ENCODE measurements around the gene IRF7. TPM values are rescaled to one million over a fixed set of nuclear protein-coding genes. Genes with fewer than 3 reads are reported as not detected.
A peak's percentile ranks its signal among the peaks of the same experiment; 100 is the strongest.

IRF7 gene
- total RNA-seq, 1 experiment from 2014 or later: 8.8 TPM

GRCh38 chr11:565921-566509 lies 49.7 kb downstream of the IRF7 start:
- ChIA-PET POLR2A (ENCODE audit: low non-redundant PET) (no interaction called here), CTCF (no interaction called here)
- no peak overlapping the region for H3K27ac ChIP-seq (ENCODE audit: low read depth, low read length, poor library complexity, severe bottlenecking)
- H3K4me3 ChIP-seq (ENCODE audit: low read depth, low read length, poor library complexity, severe bottlenecking): no peak overlapping the region
- TF ChIP-seq CTCF (conservative IDR thresholded peaks at IDR 0.05; ENCODE audit: low read depth, low read length) (no peak), EZH2 (IDR thresholded peaks at IDR 0.05; ENCODE audit: borderline replicate concordance, low read depth, low read length, poor library complexity, severe bottlenecking) (no peak)
- no TSS peak for BruUV-seq (replicated peaks)
- no peaks in the 10 kb centered on the region for H3K9me3 ChIP-seq (ENCODE audit: low read depth, low read length, poor library complexity, severe bottlenecking)
- no peaks in the 10 kb centered on the region for H3K36me3 ChIP-seq (ENCODE audit: insufficient read depth, low read length, poor library complexity, severe bottlenecking)
- peaks cover 3% of the 10 kb centered on the region for H3K4me1 ChIP-seq (ENCODE audit: insufficient read depth, low read length, poor library complexity, severe bottlenecking)
- H3K27me3 ChIP-seq (replicated peaks; ENCODE audit: insufficient read depth, low read depth, low read length, poor library complexity): no peaks in the 10 kb centered on the region
- DNase-seq (ENCODE audit: low spot score): no peak
- intact Hi-C loops (cut with micrococcal nuclease; ENCODE audit: unreplicated experiment): no loop called here

DNA sequence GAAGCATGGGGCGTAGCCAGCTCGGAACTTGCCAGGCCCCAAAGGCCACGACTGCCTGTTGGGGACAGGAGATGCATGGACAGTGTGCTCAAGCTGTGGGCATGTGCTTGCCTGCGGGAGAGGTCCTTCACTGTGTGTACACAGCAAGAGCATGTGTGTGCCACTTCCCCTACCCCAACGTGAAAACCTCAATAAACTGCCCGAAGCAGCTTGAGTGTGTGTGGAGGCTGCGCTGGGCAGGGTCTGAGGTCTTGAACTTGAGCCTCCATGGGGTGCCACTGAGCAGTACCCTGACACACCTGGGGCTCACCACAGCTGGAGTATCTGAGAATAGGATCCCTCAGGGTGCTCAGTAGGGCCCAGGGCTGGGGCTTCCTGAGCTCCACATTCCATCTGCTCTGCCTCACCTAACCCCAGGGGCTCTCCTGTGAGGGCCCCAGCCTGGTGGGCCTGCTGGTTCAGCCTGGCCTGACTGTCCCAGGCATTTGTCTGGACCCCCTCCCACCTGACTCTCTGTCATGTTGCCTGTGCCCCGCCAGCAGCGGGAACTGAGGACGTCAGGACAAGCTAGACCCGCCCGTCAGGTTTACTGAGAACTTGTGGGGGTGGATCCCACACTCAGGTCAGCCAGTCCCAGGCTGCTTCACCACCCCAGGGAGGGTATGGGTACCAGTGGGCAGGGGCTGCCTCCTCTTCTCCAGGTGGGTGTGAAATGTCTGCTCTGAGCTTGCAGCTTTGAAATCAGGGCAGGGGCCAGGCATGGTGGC lies 51.8 kb downstream of the IRF7 start:
- no peaks in the 10 kb centered on the region for H3K36me3 ChIP-seq (ENCODE audit: insufficient read depth, low read length, poor library complexity, severe bottlenecking)
- BruUV-seq (replicated peaks): no TSS peak
- no peak overlapping the region for H3K4me3 ChIP-seq (ENCODE audit: low read depth, low read length, poor library complexity, severe bottlenecking)
- POLR2A ChIA-PET (ENCODE audit: low non-redundant PET): interaction anchor here (0.5 kb wide), 1 partner anchor 27 kb away, joined by 10 read pairs; no protein-coding TSS in a partner anchor
- no peak overlapping the region for H3K27ac ChIP-seq (ENCODE audit: low read depth, low read length, poor library complexity, severe bottlenecking)
- H3K4me1 ChIP-seq (ENCODE audit: insufficient read depth, low read length, poor library complexity, severe bottlenecking): peaks cover 9% of the 10 kb centered on the region
- intact Hi-C loops (cut with micrococcal nuclease; ENCODE audit: unreplicated experiment): no loop called here
- H3K27me3 ChIP-seq (replicated peaks; ENCODE audit: insufficient read depth, low read depth, low read length, poor library complexity): no peaks in the 10 kb centered on the region
- TF ChIP-seq EZH2 (IDR thresholded peaks at IDR 0.05; ENCODE audit: borderline replicate concordance, low read depth, low read length, poor library complexity, severe bottlenecking) (no peak), CTCF (conservative IDR thresholded peaks at IDR 0.05; ENCODE audit: low read depth, low read length) (no peak)
- no peak for DNase-seq (ENCODE audit: low spot score)
- CTCF ChIA-PET: no interaction called here
- H3K9me3 ChIP-seq (ENCODE audit: low read depth, low read length, poor library complexity, severe bottlenecking): no peaks in the 10 kb centered on the region

DNA sequence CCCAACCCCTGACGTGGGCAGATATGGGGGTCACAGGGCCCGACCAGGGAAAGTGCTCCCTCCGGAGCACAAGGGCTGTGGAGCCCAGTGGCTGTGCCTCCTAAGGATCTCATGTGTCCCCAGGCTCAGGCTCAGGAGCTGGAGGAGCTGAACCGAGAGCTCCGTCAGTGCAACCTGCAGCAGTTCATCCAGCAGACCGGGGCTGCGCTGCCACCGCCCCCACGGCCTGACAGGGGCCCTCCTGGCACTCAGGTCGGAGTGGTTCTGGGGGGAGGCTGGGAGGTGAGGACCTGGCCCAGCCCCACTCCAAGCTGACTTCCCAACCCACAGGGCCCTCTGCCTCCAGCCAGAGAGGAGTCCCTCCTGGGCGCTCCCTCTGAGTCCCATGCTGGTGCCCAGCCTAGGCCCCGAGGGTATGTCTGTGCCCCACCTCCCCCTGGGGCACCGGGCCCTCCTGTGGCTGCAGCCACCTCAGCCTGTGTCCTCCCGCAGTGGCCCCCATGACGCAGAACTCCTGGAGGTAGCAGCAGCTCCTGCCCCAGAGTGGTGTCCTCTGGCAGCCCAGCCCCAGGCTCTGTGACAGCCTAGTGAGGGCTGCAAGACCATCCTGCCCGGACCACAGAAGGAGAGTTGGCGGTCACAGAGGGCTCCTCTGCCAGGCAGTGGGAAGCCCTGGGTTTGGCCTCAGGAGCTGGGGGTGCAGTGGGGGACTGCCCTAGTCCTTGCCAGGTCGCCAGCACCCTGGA lies 52.5 kb downstream of the IRF7 start:
- H3K4me1 ChIP-seq (ENCODE audit: insufficient read depth, low read length, poor library complexity, severe bottlenecking): peaks cover 9% of the 10 kb centered on the region
- CTCF ChIA-PET: no interaction called here
- no peaks in the 10 kb centered on the region for H3K9me3 ChIP-seq (ENCODE audit: low read depth, low read length, poor library complexity, severe bottlenecking)
- no peaks in the 10 kb centered on the region for H3K36me3 ChIP-seq (ENCODE audit: insufficient read depth, low read length, poor library complexity, severe bottlenecking)
- no peaks in the 10 kb centered on the region for H3K27me3 ChIP-seq (replicated peaks; ENCODE audit: insufficient read depth, low read depth, low read length, poor library complexity)
- no TSS peak for BruUV-seq (replicated peaks)
- TF ChIP-seq EZH2 (IDR thresholded peaks at IDR 0.05; ENCODE audit: borderline replicate concordance, low read depth, low read length, poor library complexity, severe bottlenecking) (no peak), CTCF (conservative IDR thresholded peaks at IDR 0.05; ENCODE audit: low read depth, low read length) (no peak)
- no peak overlapping the region for H3K27ac ChIP-seq (ENCODE audit: low read depth, low read length, poor library complexity, severe bottlenecking)
- intact Hi-C loops (cut with micrococcal nuclease; ENCODE audit: unreplicated experiment): no loop called here
- POLR2A ChIA-PET (ENCODE audit: low non-redundant PET): interaction anchor here (0.5 kb wide), 1 partner anchor 28 kb away, joined by 10 read pairs; no protein-coding TSS in a partner anchor
- no peak overlapping the region for H3K4me3 ChIP-seq (ENCODE audit: low read depth, low read length, poor library complexity, severe bottlenecking)
- no peak for DNase-seq (ENCODE audit: low spot score)

Small RNA genes lying within 50 kb of the gene (microRNA-seq; reads per million reads assigned to microRNA genes)
- 163 reads per million, percentile 69 among the genes with 10 or more reads in this experiment for gene MIR210

Other genes with a start within 250 kb of the IRF7 start
- 19.0 and 28.9 TPM in 2 replicates for gene B4GALNT4, start 246.5 kb downstream of the IRF7 start, total RNA-seq (2021)
- gene PKP3, start 221.7 kb downstream of the IRF7 start, total RNA-seq (2021): not detected in 2 replicates
- 16.6 and 17.6 TPM in 2 replicates for gene SIGIRR, start 201.0 kb downstream of the IRF7 start, total RNA-seq (2021)
- 0.26 TPM in 1 of 2 replicates, not detected in the other for gene ANO9, start 173.9 kb downstream of the IRF7 start, total RNA-seq (2021)
- gene PTDSS2, start 165.7 kb downstream of the IRF7 start, total RNA-seq (2021): 33.5 and 37.6 TPM in 2 replicates
- 94.6 and 95.4 TPM in 2 replicates for gene RNH1, start 108.7 kb downstream of the IRF7 start, total RNA-seq (2021)
- 82.8 and 90.2 TPM in 2 replicates for gene HRAS, start 80.4 kb downstream of the IRF7 start, total RNA-seq (2021)
- gene LRRC56, start 78.4 kb downstream of the IRF7 start, total RNA-seq (2021): 2.1 and 2.5 TPM in 2 replicates
- gene LMNTD2, start 55.2 kb downstream of the IRF7 start, total RNA-seq (2021): 1.1 and 1.7 TPM in 2 replicates
- gene RASSF7, start 55.0 kb downstream of the IRF7 start, total RNA-seq (2021): 4.6 and 6.2 TPM in 2 replicates
- gene PHRF1, start 39.5 kb downstream of the IRF7 start, total RNA-seq (2021): 40.2 and 43.0 TPM in 2 replicates
- not detected in 2 replicates for gene CDHR5, start 9.0 kb upstream of the IRF7 start, total RNA-seq (2021)
- gene SCT, start 11.2 kb upstream of the IRF7 start, total RNA-seq (2021): 1.1 TPM in 1 of 2 replicates, not detected in the other
- gene DRD4, start 21.3 kb upstream of the IRF7 start, total RNA-seq (2021): 3.0 and 3.7 TPM in 2 replicates
- gene DEAF1, start 79.3 kb upstream of the IRF7 start, total RNA-seq (2021): 56.3 and 56.7 TPM in 2 replicates
- 13.6 and 17.6 TPM in 2 replicates for gene TMEM80, start 79.9 kb upstream of the IRF7 start, total RNA-seq (2021)
- 0.66 and 0.90 TPM in 2 replicates for gene EPS8L2, start 90.3 kb upstream of the IRF7 start, total RNA-seq (2021)
- gene TALDO1, start 131.5 kb upstream of the IRF7 start, total RNA-seq (2021): 173 and 175 TPM in 2 replicates
- gene GATD1, start 161.5 kb upstream of the IRF7 start, total RNA-seq (2021): 81.3 and 82.9 TPM in 2 replicates
- 0.24 and 0.52 TPM in 2 replicates for gene CEND1, start 174.1 kb upstream of the IRF7 start, total RNA-seq (2021)
- 33.3 and 38.1 TPM in 2 replicates for gene SLC25A22, start 182.3 kb upstream of the IRF7 start, total RNA-seq (2021)
- gene PIDD1, start 189.3 kb upstream of the IRF7 start, total RNA-seq (2021): 20.6 and 23.9 TPM in 2 replicates
- gene RPLP2, start 194.0 kb upstream of the IRF7 start, total RNA-seq (2021): 1,325 and 1,354 TPM in 2 replicates
- 45.0 and 45.4 TPM in 2 replicates for gene PNPLA2, start 203.0 kb upstream of the IRF7 start, total RNA-seq (2021)
- 0.90 and 1.1 TPM in 2 replicates for gene CRACR2B, start 212.0 kb upstream of the IRF7 start, total RNA-seq (2021)
- gene CD151, start 217.0 kb upstream of the IRF7 start, total RNA-seq (2021): 123 and 127 TPM in 2 replicates
- 88.7 and 117 TPM in 2 replicates for gene POLR2L, start 226.6 kb upstream of the IRF7 start, total RNA-seq (2021)
- gene TSPAN4, start 226.9 kb upstream of the IRF7 start, total RNA-seq (2021): 17.5 and 20.4 TPM in 2 replicates

Measured in A673 (cell line).